H9 (cell line): ENCODE results near the gene IP6K3. TPM values are rescaled to one million over a fixed set of nuclear protein-coding genes. Genes with fewer than 3 reads are reported as not detected.

Source experiments
- DNase-seq: peaks from one replicate; pipeline ENCODE4 v3.0.0-alpha.2; 2017
- H2AFZ ChIP-seq: one replicate; pipeline ENCODE4 v1.6.1; 2013; ENCODE audit warnings: mild to moderate bottlenecking, low read length, control low read depth, moderate library complexity
- H2AK5ac ChIP-seq: 2 replicates; pipeline ENCODE4 v1.6.1; 2013; ENCODE audit warnings: low read length, control low read depth, mixed read lengths; ENCODE audit not compliant: insufficient read length
- H2BK120ac ChIP-seq: one replicate; pipeline ENCODE4 v1.6.1; 2013; ENCODE audit warnings: low read depth, mild to moderate bottlenecking, low read length, control low read depth, inconsistent platforms; ENCODE audit not compliant: poor library complexity, severe bottlenecking
- H2BK12ac ChIP-seq: 2 replicates; pipeline ENCODE4 v1.6.1; 2013; ENCODE audit warnings: low read length, control low read depth, mixed read lengths, low read depth; ENCODE audit not compliant: insufficient read length
- H2BK15ac ChIP-seq: 2 replicates; pipeline ENCODE4 v1.6.1; 2013; ENCODE audit warnings: low read depth, low read length, control low read depth
- H2BK20ac ChIP-seq: one replicate; pipeline ENCODE4 v1.6.1; 2013; ENCODE audit warnings: low read depth, mild to moderate bottlenecking, low read length, control low read depth, inconsistent platforms; ENCODE audit not compliant: poor library complexity, severe bottlenecking
- H2BK5ac ChIP-seq: 2 replicates; pipeline ENCODE4 v1.6.1; 2013; ENCODE audit warnings: low read length, control low read depth, mixed read lengths; ENCODE audit not compliant: insufficient read length
- H3K14ac ChIP-seq: 2 replicates; pipeline ENCODE4 v1.6.1; 2013; ENCODE audit warnings: low read length, control low read depth; ENCODE audit not compliant: insufficient read depth
- H3K18ac ChIP-seq: 2 replicates; pipeline ENCODE4 v1.6.1; 2013; ENCODE audit warnings: low read depth, mild to moderate bottlenecking, mixed read lengths, low read length, control low read depth; ENCODE audit not compliant: insufficient read length
- H3K23ac ChIP-seq: 2 replicates; pipeline ENCODE4 v1.6.1; 2013; ENCODE audit warnings: low read length, control low read depth, mixed read lengths, low read depth; ENCODE audit not compliant: insufficient read length
- H3K23me2 ChIP-seq: 2 replicates; pipeline ENCODE4 v1.6.1; 2013; ENCODE audit warnings: low read depth, mild to moderate bottlenecking, mixed read lengths, low read length, control low read depth; ENCODE audit not compliant: insufficient read length, poor library complexity, severe bottlenecking
- H3K27ac ChIP-seq: 2 replicates; pipeline ENCODE4 v1.5.1; 2013; ENCODE audit warnings: low read length, control low read depth, mixed read lengths, low read depth; ENCODE audit not compliant: insufficient read length
- H3K27me3 ChIP-seq: 2 replicates; pipeline ENCODE4 v1.6.1; 2013; ENCODE audit warnings: low read length, control low read depth, inconsistent platforms; ENCODE audit not compliant: insufficient read depth
- H3K4ac ChIP-seq: 2 replicates; pipeline ENCODE4 v1.6.1; 2013; ENCODE audit warnings: low read depth, mild to moderate bottlenecking, control low read depth, inconsistent platforms, low read length, moderate library complexity
- H3K4me1 ChIP-seq: 2 replicates; pipeline ENCODE4 v1.6.1; 2013; ENCODE audit warnings: low read length, control low read depth, inconsistent platforms; ENCODE audit not compliant: insufficient read depth
- H3K4me2 ChIP-seq: 2 replicates; pipeline ENCODE4 v1.6.1; 2013; ENCODE audit warnings: low read length, control low read depth, mixed read lengths; ENCODE audit not compliant: insufficient read length, insufficient read depth
- H3K56ac ChIP-seq: 2 replicates; pipeline ENCODE4 v1.6.1; 2013; ENCODE audit warnings: low read depth, mild to moderate bottlenecking, mixed read lengths, low read length, control low read depth; ENCODE audit not compliant: insufficient read length
- H3K79me1 ChIP-seq: 2 replicates; pipeline ENCODE4 v1.6.1; 2013; ENCODE audit warnings: low read depth, mild to moderate bottlenecking, moderate library complexity, low read length, control low read depth, inconsistent platforms; ENCODE audit not compliant: insufficient read depth, poor library complexity, severe bottlenecking
- H3K79me2 ChIP-seq: 2 replicates; pipeline ENCODE4 v1.6.1; 2013; ENCODE audit warnings: low read length, control low read depth, inconsistent platforms; ENCODE audit not compliant: insufficient read depth
- H3K9ac ChIP-seq: 2 replicates; pipeline ENCODE4 v1.6.1; 2013; ENCODE audit warnings: low read length, control low read depth, mixed read lengths; ENCODE audit not compliant: insufficient read length; ENCODE audit errors: extremely low read depth
- H3K9me3 ChIP-seq: one replicate; pipeline ENCODE4 v1.6.1; 2013; ENCODE audit warnings: low read depth, low read length, inconsistent platforms; ENCODE audit not compliant: control insufficient read depth
- H3T11ph ChIP-seq: one replicate; pipeline ENCODE4 v1.6.1; 2013; ENCODE audit warnings: mild to moderate bottlenecking, low read length, control low read depth, inconsistent platforms
- H4K20me1 ChIP-seq: one replicate; pipeline ENCODE4 v1.6.1; 2013; ENCODE audit not compliant: control insufficient read depth, insufficient read length, insufficient read depth
- H4K5ac ChIP-seq: 2 replicates; pipeline ENCODE4 v1.6.1; 2013; ENCODE audit warnings: low read depth, mild to moderate bottlenecking, mixed read lengths, low read length, control low read depth; ENCODE audit not compliant: insufficient read length
- H4K8ac ChIP-seq: replicated peaks from 2 replicates; pipeline ENCODE4 v1.6.1; 2013; ENCODE audit warnings: low read length, control low read depth, mixed read lengths, low read depth; ENCODE audit not compliant: insufficient read length
- H4K91ac ChIP-seq: 2 replicates; pipeline ENCODE4 v1.6.1; 2013; ENCODE audit warnings: low read depth, mild to moderate bottlenecking, moderate library complexity, mixed read lengths, low read length, control low read depth; ENCODE audit not compliant: insufficient read length
- H3K27ac Mint-ChIP-seq, 3 experiments: 2 replicates in 2 of 3; 3 replicates in 1 of 3; pipeline ENCODE4 v1.8.0; 2020 to 2021; ENCODE audit warnings: mixed read lengths in 3 of 3, mild to moderate bottlenecking in 1 of 3, moderate library complexity in 1 of 3
- H3K27me3 Mint-ChIP-seq: 2 replicates; pipeline ENCODE4 v1.8.0; 2021; ENCODE audit warnings: low read depth, mild to moderate bottlenecking, moderate library complexity, mixed read lengths
- H3K36me3 Mint-ChIP-seq, 3 experiments: 2 replicates in 2 of 3; 3 replicates in 1 of 3; pipeline ENCODE4 v1.8.0; 2020 to 2021; ENCODE audit warnings: low read depth in 3 of 3, mixed read lengths in 3 of 3; ENCODE audit not compliant: insufficient read depth in 1 of 3
- H3K4me1 Mint-ChIP-seq, 2 experiments: 2 replicates each; pipeline ENCODE4 v1.8.0; 2020; ENCODE audit warnings: mixed read lengths in 2 of 2
- H3K4me3 Mint-ChIP-seq, 2 experiments: 2 replicates in 1 of 2; 3 replicates in 1 of 2; pipeline ENCODE4 v1.8.0; 2020 to 2021; ENCODE audit warnings: mild to moderate bottlenecking in 2 of 2, mixed read lengths in 2 of 2, moderate library complexity in 1 of 2
- H3K9me3 Mint-ChIP-seq, 2 experiments: 2 replicates in 1 of 2; 3 replicates in 1 of 2; pipeline ENCODE4 v1.8.0; 2020; ENCODE audit warnings: mild to moderate bottlenecking in 2 of 2, mixed read lengths in 2 of 2, moderate library complexity in 1 of 2
- CTCF ChIP-seq: fragments of 200-600 bp; sonication (generic); conservative IDR thresholded peaks from 3 replicates; pipeline ENCODE4 v1.8.0; 2021; ENCODE audit warnings: antibody characterized with exemption, mild to moderate bottlenecking
- WGBS: extraction: QIAGEN DNeasy Blood & Tissue Kit; methylation state at CpG from one replicate; pipeline ENCODE4 v1.1.7; 2013; ENCODE audit warnings: missing lambda C conversion rate, low lambda C conversion rate, mixed read lengths; ENCODE audit not compliant: insufficient read length; ENCODE audit errors: extremely low coverage; 5-methylcytosine and 5-hydroxymethylcytosine counted together
- total RNA-seq: library from RNA; stranded (reverse); gene quantifications from 2 replicates; pipeline ENCODE4 v1.2.1, GENCODE V29; 2021

IP6K3 gene
- total RNA-seq, 1 experiment from 2014 or later, result 0.46 TPM

GRCh38 chr6:33678233-33678931, 68.3 kb downstream of the IP6K3 start:
- Histone ChIP-seq H3K79me1 (no peaks in the 10 kb centered on the region), H2BK15ac (no peak overlapping the region), H4K91ac (no peak overlapping the region), H2AFZ (no peak overlapping the region), H3K27me3 (no peaks in the 10 kb centered on the region), H3K23me2 (no peaks in the 10 kb centered on the region), H3K23ac (no peak overlapping the region), H3K4me1 (no peaks in the 10 kb centered on the region), H3K4ac (no peak overlapping the region), H2BK120ac (no peak overlapping the region), H2BK5ac (no peak overlapping the region), H2AK5ac (no peak overlapping the region), H4K20me1 (no peaks in the 10 kb centered on the region), H3K4me2 (no peak overlapping the region), H3K9ac (no peak overlapping the region), H4K5ac (no peak overlapping the region), H3K9me3 (no peaks in the 10 kb centered on the region), H3T11ph (no peak overlapping the region), H3K56ac (no peak overlapping the region), H3K27ac (no peak overlapping the region), H3K18ac (no peak overlapping the region), H2BK20ac (no peak overlapping the region), H4K8ac (no peak overlapping the region), H2BK12ac (no peak overlapping the region), H3K14ac (no peak overlapping the region), H3K79me2 (no peaks in the 10 kb centered on the region)
- peak overlapping the region in 2 of 3 experiments; percentile 14 to 28; a peak in 4 of 7 replicates for H3K27ac Mint-ChIP-seq
- H3K9me3 Mint-ChIP-seq, result no peaks in the 10 kb centered on the region
- H3K36me3 Mint-ChIP-seq, result peaks cover 34 to 79% (median 71%) of the 10 kb centered on the region in 3 experiments
- no CpG with 5 or more reads among the region's 24 CpGs for WGBS
- no peak for TF ChIP-seq CTCF
- H3K4me1 Mint-ChIP-seq, result peaks cover 0 to 3% of the 10 kb centered on the region in 2 experiments; a peak in 1 of 4 replicates
- no peaks in the 10 kb centered on the region; the same call in 1 of the 2 replicates for H3K27me3 Mint-ChIP-seq
- H3K4me3 Mint-ChIP-seq, result no peak overlapping the region
- no peak for DNase-seq
